ENCODE measurements around the gene DKK3.

Gene DKK3

GRCh38 chr11:12028303-12028702, 19.9 kb upstream of the DKK3 start:
- Histone ChIP-seq H3K4me3 (ENCODE audit: insufficient read length, low read depth) (no peak overlapping the region), H3K9me3 (ENCODE audit: insufficient read depth, low read length) (peaks cover 30% of the 10 kb centered on the region), H3K9ac (ENCODE audit: insufficient read length, low read depth) (no peak overlapping the region), H3K4me1 (ENCODE audit: insufficient read depth, insufficient read length) (no peaks in the 10 kb centered on the region), H3K27me3 (ENCODE audit: insufficient read depth, insufficient read length) (no peaks in the 10 kb centered on the region), H3K36me3 (ENCODE audit: insufficient read depth, insufficient read length, low read length) (no peaks in the 10 kb centered on the region)
- TF ChIP-seq SUZ12 (IDR thresholded peaks at IDR 0.05; ENCODE audit: extremely low read depth, insufficient read depth, insufficient read length) (no peak), ZNF274 (IDR thresholded peaks at IDR 0.05; ENCODE audit: low read depth, low read length) (no peak), YY1 (IDR thresholded peaks at IDR 0.05; ENCODE audit: insufficient read depth, insufficient read length) (no peak)
- no peak for DNase-seq (ENCODE audit: low read depth, low spot score)

- Histone ChIP-seq H3K9me3 (ENCODE audit: insufficient read depth, low read length) (peaks cover 35% of the 10 kb centered on the region), H3K9ac (ENCODE audit: insufficient read length, low read depth) (no peak overlapping the region), H3K4me3 (ENCODE audit: insufficient read length, low read depth) (no peak overlapping the region), H3K4me1 (ENCODE audit: insufficient read depth, insufficient read length) (no peaks in the 10 kb centered on the region), H3K27me3 (ENCODE audit: insufficient read depth, insufficient read length) (no peaks in the 10 kb centered on the region), H3K36me3 (ENCODE audit: insufficient read depth, insufficient read length, low read length) (no peaks in the 10 kb centered on the region)
- TF ChIP-seq YY1 (IDR thresholded peaks at IDR 0.05; ENCODE audit: insufficient read depth, insufficient read length) (no peak), SUZ12 (IDR thresholded peaks at IDR 0.05; ENCODE audit: extremely low read depth, insufficient read depth, insufficient read length) (no peak), ZNF274 (IDR thresholded peaks at IDR 0.05; ENCODE audit: low read depth, low read length) (no peak)
- DNase-seq (ENCODE audit: low read depth, low spot score): no peak
Observed at GRCh38 chr11:12026331-12027211, 18.1 kb upstream of the DKK3 start.

GRCh38 chr11:12024254-12024926, 16.0 kb upstream of the DKK3 start:
- TF ChIP-seq ZNF274 (IDR thresholded peaks at IDR 0.05; ENCODE audit: low read depth, low read length) (no peak), YY1 (IDR thresholded peaks at IDR 0.05; ENCODE audit: insufficient read depth, insufficient read length) (no peak), SUZ12 (IDR thresholded peaks at IDR 0.05; ENCODE audit: extremely low read depth, insufficient read depth, insufficient read length) (no peak)
- no peaks in the 10 kb centered on the region for H3K4me1 ChIP-seq (ENCODE audit: insufficient read depth, insufficient read length)
- H3K9me3 ChIP-seq (ENCODE audit: insufficient read depth, low read length): peaks cover 35% of the 10 kb centered on the region
- no peak overlapping the region for H3K4me3 ChIP-seq (ENCODE audit: insufficient read length, low read depth)
- no peaks in the 10 kb centered on the region for H3K27me3 ChIP-seq (ENCODE audit: insufficient read depth, insufficient read length)
- H3K36me3 ChIP-seq (ENCODE audit: insufficient read depth, insufficient read length, low read length): no peaks in the 10 kb centered on the region
- no peak for DNase-seq (ENCODE audit: low read depth, low spot score)
- H3K9ac ChIP-seq (ENCODE audit: insufficient read length, low read depth): no peak overlapping the region

GRCh38 chr11:12023015-12023414, 14.6 kb upstream of the DKK3 start:
- Histone ChIP-seq H3K36me3 (ENCODE audit: insufficient read depth, insufficient read length, low read length) (no peaks in the 10 kb centered on the region), H3K4me1 (ENCODE audit: insufficient read depth, insufficient read length) (no peaks in the 10 kb centered on the region), H3K9ac (ENCODE audit: insufficient read length, low read depth) (no peak overlapping the region), H3K9me3 (ENCODE audit: insufficient read depth, low read length) (peaks cover 35% of the 10 kb centered on the region), H3K4me3 (ENCODE audit: insufficient read length, low read depth) (no peak overlapping the region), H3K27me3 (ENCODE audit: insufficient read depth, insufficient read length) (no peaks in the 10 kb centered on the region)
- DNase-seq (ENCODE audit: low read depth, low spot score): no peak
- TF ChIP-seq YY1 (IDR thresholded peaks at IDR 0.05; ENCODE audit: insufficient read depth, insufficient read length): no peak

- Histone ChIP-seq H3K36me3 (ENCODE audit: insufficient read depth, insufficient read length, low read length) (no peaks in the 10 kb centered on the region), H3K9ac (ENCODE audit: insufficient read length, low read depth) (no peak overlapping the region), H3K9me3 (ENCODE audit: insufficient read depth, low read length) (peaks cover 26% of the 10 kb centered on the region), H3K4me3 (ENCODE audit: insufficient read length, low read depth) (no peak overlapping the region), H3K27me3 (ENCODE audit: insufficient read depth, insufficient read length) (no peaks in the 10 kb centered on the region), H3K4me1 (ENCODE audit: insufficient read depth, insufficient read length) (no peaks in the 10 kb centered on the region)
- TF ChIP-seq ZNF274 (IDR thresholded peaks at IDR 0.05; ENCODE audit: low read depth, low read length) (no peak), YY1 (IDR thresholded peaks at IDR 0.05; ENCODE audit: insufficient read depth, insufficient read length) (no peak), SUZ12 (IDR thresholded peaks at IDR 0.05; ENCODE audit: extremely low read depth, insufficient read depth, insufficient read length) (no peak)
- no peak for DNase-seq (ENCODE audit: low read depth, low spot score)
Observed at GRCh38 chr11:12020546-12020945, 12.1 kb upstream of the DKK3 start.

- Histone ChIP-seq H3K9ac (ENCODE audit: insufficient read length, low read depth) (no peak overlapping the region), H3K36me3 (ENCODE audit: insufficient read depth, insufficient read length, low read length) (no peaks in the 10 kb centered on the region), H3K4me1 (ENCODE audit: insufficient read depth, insufficient read length) (no peaks in the 10 kb centered on the region), H3K4me3 (ENCODE audit: insufficient read length, low read depth) (no peak overlapping the region), H3K9me3 (ENCODE audit: insufficient read depth, low read length) (peaks cover 20% of the 10 kb centered on the region), H3K27me3 (ENCODE audit: insufficient read depth, insufficient read length) (no peaks in the 10 kb centered on the region)
- DNase-seq (ENCODE audit: low read depth, low spot score): no peak
- TF ChIP-seq ZNF274 (IDR thresholded peaks at IDR 0.05; ENCODE audit: low read depth, low read length) (no peak), SUZ12 (IDR thresholded peaks at IDR 0.05; ENCODE audit: extremely low read depth, insufficient read depth, insufficient read length) (no peak), YY1 (IDR thresholded peaks at IDR 0.05; ENCODE audit: insufficient read depth, insufficient read length) (no peak)
Observed at GRCh38 chr11:12019866-12020416, 11.5 kb upstream of the DKK3 start.

GRCh38 chr11:12019337-12019736, 10.9 kb upstream of the DKK3 start:
- H3K36me3 ChIP-seq (ENCODE audit: insufficient read depth, insufficient read length, low read length): no peaks in the 10 kb centered on the region
- H3K4me3 ChIP-seq (ENCODE audit: insufficient read length, low read depth): no peak overlapping the region
- DNase-seq (ENCODE audit: low read depth, low spot score): no peak
- TF ChIP-seq YY1 (IDR thresholded peaks at IDR 0.05; ENCODE audit: insufficient read depth, insufficient read length) (no peak), SUZ12 (IDR thresholded peaks at IDR 0.05; ENCODE audit: extremely low read depth, insufficient read depth, insufficient read length) (no peak), ZNF274 (IDR thresholded peaks at IDR 0.05; ENCODE audit: low read depth, low read length) (no peak)
- no peak overlapping the region for H3K9ac ChIP-seq (ENCODE audit: insufficient read length, low read depth)
- no peaks in the 10 kb centered on the region for H3K4me1 ChIP-seq (ENCODE audit: insufficient read depth, insufficient read length)
- H3K9me3 ChIP-seq (ENCODE audit: insufficient read depth, low read length): peaks cover 14% of the 10 kb centered on the region; the same call in 1 of the 2 replicates
- H3K27me3 ChIP-seq (ENCODE audit: insufficient read depth, insufficient read length): no peaks in the 10 kb centered on the region
